ENCODE data around the gene NCOR2.

The NCOR2 gene

DNA sequence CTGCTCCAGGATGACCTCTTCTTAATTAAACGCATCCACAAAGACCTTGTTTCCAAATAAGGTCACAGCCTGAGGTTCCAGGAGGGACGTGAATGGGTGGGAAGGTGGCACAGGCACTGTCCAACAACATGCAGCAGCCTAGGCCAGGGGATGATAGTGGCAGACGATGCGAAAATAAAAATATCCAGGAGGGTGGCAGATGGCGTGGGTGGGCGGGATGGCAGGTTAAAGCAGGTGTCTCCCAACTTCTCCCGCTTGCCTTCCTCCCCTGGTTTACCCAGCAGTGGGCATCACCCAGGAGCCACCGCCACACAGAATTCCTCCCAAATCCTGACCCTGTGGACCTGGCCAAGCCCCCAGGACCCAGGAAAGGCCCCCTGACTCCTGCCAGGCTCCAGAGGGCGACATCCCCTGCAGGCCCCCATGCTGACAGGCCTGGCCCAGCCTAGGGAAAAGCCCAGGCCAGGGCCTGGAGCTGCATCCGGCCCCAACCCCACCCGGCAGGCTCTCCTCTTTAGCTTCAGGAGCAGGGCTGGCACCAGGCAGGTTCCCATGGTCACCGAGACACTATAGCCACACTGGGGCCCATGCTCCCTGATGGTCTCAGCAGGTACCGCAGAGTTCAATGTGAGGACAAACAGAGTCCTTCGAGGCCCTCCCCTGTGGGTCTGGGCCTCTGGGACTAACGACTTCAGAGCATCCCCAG, 9.7 kb downstream of the NCOR2 start:
- no peak for DNase-seq

GRCh38 chr12:124556896-124557501, 10.4 kb downstream of the NCOR2 start:
- DNase-seq, result no peak

DNA sequence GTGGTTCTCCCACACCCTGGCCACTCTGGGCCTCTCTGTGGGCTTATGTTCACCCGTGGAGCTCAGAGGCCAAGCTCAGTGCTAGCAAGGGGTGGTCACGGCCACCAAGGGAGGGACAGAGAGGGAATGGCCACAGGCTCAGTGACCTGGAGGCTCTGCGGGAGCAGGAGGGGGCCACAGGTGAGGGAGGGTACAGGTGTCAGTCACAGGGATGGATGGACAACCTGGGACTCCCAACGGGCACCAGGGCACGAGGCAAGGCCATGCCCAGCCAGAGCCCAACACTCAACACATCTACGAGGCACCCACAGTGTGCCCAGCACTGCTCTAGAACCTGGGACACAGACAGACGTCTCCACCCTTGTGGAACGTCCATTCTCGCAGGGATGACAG, 11.3 kb downstream of the NCOR2 start:
- no peak for DNase-seq

DNA sequence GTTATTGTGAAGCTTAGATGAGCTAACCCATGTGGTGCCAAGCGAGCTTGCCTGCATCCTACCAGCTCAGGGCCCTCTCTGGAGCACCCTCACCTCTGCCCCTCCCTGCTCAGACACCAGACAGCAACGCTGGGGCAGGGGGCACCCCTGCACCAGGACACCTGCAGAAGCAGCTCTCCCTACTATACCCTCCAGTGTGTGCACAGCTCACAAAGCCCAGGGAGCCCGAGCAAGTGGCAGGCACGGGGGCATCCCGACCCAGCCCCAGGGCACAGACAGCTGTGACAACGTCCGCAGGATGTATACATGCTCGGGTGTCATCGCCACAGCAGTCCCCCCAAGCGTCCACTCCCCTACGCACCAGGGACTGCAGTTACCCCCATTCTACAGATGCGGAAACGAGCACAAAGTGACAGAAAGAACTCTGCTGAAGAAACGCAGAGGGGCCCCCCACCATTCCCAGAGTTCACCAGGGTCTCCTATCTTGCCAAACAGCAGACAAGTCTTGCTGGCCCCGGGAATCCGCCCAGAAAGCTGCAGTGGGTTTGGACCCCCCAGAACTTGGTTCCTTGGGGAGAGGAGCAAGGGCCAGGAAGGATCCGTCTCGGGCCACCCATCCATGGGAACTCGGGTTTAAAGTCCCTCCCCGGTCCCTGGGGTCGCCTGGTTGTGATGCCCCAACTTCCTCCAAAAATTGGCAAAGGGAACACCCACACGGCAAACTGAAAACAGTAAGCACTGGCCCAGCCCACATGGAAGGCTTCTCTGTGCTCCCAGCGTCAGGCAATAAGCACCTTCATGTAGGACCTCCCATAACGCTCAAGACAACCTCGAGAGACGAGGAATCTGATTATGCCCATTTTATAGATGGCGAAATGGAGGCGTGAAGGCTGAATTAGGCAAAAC, 12.0 kb downstream of the NCOR2 start:
- no peak for DNase-seq

DNA sequence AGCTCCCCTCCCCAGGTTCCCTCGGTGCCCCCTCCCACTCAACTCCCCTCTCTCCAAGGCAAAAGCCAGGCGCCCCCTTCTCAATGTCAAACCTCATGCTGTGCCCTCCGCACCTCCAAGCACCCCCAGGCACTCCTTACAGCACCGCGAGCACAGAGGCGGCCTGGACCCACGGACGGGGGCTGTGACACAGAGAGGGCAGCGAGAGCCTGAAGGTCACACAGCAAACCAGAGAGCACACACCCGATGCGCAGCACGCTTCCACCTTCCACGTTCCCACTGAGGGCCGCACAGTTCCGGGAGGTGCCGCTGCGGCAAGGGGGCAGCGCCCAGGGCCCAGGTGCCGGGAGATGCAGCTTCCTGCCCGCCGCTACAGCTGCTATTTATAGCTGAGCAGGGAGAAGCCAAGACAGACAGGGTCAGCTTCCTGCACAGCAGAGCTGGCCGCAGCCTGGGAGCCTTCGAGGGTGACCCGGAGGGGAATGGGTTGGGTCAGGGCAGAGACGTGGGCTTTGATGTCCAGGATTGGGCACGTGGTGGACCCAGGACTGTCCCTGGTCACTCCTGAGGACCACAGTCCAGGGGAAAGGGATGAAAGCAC, 12.9 kb downstream of the NCOR2 start:
- no peak for DNase-seq

DNA sequence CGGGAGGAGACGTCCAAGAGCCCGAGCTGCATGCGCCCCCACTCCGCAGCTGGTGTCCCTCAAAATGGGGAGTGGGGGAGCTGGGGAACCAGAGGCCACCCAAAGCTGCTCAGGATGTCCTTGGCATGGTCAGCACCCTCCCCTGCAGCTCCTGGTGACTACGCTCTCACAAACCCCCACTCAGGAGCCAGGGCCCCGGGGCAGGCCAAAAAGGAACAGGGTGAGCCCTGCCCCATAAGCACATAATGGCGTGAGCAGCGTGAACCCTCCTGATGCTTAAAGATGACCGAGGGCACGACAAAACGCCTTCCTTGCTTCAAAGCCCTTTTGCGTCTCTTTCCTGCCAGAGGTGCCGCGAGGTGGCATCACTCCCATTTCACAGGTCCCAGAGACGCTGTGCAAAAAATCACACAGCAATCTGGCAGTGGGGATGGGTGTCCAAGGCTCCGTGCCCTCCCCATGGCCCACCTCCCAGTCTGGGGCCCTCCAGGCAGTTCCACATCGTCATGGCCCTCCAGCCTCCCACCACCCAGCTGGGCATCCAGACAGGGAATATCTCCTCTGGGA, 13.5 kb downstream of the NCOR2 start:
- DNase-seq, result no peak

- no peak for DNase-seq
These were observed 15.9 kb downstream of the NCOR2 start for GRCh38 chr12:124551268-124552144.

DNA sequence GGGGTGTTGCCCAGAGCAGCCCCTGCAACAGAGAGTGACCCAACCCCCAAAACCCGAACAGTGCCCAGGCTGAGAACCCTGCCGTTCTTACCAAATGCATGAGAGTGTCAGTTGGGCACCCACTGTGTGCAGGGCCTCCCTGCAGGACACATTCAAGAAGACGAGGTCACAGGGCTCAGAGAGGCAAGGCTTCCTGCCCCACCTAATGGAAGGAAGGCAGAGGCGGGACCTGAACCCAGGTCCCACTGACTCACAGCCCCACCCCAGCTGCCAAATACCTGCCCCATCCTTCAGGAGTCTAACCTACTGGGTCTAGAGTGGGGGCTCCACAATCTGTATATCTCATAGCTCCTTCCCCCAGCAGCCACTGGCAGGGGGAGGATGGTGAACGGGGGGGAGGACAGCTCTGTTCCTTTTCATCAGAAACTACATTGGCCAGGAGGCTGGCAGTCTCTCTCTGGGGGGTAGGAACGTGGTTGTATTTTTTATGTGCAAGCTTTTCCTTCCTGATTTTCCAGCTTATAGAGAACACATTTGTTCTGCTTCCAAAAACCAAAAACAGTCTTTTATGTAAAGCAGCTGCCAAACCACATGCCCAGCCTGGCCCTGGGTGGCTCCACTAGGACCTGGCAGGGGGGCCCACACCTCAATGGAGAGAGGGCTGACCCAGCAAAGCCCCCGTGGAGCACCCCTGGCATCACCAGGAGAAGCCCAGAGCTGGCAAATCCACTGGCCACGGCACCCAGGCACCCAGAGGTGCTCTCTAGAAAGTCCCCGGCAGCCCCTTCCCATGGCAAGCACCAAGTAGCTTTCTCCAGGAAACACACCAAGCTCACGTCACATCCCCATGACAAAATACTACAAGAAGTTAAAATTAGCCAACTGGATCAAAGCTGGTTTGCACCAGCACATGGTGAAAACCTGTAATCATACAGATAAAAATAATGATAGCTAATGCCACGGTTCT, 17.0 kb downstream of the NCOR2 start:
- DNase-seq, result no peak

DNA sequence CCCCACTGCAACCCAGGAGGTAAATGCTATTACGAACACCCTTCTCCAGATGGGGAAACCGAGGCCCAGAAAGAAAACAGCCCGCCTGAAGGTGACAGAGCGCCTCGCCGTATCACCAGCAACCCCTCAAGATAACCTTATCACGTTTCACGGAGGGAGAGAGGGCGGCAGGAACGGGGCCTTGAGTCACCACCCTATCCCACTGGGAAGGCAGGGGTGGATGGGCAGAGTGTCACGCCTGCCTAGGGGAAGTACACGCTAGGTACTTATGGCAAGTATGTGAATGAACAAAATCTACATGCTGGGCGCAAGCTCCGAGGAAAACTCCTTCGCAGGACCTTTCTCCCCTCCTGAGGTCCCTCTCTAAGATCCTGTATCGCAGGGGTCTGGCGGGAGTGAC, 17.8 kb downstream of the NCOR2 start:
- no peak for DNase-seq

DNA sequence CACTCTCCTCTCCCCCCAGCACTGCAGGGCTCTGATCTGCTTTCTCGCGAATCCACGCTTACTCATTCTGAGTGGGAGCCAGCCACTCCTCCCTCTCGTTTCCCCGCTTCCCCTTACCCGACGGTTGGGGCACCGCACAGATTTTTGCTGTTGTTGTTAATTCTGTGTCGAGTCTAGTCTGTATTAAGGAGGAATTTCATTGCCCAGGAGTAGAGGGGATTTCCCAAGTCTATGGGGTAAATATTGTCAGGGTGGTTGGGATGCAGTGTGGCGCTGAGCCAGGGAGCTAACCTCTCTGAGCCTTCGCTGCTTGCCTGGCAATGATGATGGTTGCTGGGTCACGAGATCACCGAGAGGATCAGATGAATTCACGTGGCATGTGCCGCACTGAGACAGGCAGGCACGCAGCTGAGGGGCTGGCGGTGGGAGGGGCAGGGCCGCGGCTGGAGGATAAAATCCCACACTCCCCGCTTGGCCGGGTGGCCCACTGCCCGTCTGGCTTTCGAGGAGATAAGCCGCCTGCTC, 18.5 kb downstream of the NCOR2 start:
- DNase-seq, result no peak

GRCh38 chr12:124547626-124548025, 19.8 kb downstream of the NCOR2 start:
- no peak for DNase-seq

DNA sequence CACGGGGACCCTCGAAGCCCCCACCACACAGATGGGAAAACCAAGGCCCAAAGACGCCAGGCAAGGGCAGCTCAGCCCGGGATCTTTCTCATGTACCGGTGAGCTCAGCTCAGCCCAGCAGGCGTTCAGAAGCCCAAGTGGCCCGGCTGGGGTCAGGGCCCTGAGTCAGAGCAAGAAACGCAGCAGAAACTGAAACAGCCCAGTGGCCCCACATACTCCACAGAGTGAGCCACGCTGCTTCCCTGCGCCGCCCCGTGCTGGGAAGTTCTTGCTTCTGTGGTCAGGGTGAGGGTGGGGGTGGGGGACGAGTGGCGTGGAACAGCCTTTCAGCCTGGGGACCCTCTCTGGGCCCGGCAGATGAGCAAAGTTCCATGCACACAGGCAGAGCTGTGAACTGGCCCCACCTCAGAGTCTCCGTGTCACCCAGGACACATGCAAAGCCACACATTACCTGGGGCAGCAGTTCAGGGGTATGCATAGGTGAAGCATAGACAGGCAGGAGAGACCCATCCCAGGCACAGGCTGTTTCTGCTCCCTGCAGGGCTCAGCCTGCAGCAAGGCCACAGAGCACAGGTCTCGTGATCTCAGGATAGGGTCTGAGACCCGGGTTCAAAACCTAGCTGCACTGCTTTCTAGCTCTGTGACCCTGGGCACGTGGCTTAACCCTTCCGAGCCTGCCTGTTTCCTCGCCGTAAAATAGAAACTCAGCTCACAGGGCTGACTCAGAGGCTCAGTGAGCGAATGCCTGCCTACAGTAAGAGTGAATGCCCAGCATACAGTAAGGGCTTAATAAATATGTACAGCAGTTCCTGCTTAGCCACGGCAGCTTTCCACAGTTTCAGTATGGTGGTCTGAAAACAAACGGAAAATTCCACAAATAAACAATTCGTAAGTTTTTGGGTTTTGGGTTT, 21.6 kb downstream of the NCOR2 start:
- DNase-seq, result no peak

GRCh38 chr12:124544983-124545382, 22.4 kb downstream of the NCOR2 start:
- DNase-seq, result no peak

DNA sequence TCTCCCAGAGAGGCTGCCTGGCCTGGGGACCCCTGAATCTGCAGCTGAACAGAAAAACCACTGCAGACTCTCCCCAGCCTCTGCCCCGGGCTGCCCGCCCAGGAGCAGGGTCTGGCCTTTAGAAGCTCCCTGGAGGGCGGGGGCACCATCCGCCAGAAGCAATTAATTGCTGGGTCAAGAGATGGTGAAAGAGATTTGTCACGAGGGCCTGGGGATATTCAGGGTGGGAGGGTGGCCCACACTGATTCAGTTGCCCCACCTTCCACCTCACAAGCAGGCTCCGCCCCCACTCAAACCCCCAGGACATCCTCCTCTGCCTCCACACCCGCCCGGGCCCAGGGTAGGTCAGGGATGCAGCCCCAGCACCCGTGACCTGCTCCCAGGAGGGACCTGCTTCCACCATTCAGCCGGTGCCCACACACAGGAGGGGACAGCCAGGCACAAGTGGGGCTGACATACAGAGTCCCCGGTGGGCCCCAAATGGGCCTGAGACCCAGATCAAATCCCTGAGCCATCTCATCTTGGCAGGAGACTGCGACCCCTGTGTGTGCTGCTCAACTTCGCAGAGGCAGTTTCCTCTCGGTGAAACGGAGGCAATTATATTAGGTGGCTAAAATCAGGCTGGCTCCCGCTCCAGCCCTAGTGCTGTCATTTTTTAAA, 23.0 kb downstream of the NCOR2 start:
- DNase-seq, result no peak

DNA sequence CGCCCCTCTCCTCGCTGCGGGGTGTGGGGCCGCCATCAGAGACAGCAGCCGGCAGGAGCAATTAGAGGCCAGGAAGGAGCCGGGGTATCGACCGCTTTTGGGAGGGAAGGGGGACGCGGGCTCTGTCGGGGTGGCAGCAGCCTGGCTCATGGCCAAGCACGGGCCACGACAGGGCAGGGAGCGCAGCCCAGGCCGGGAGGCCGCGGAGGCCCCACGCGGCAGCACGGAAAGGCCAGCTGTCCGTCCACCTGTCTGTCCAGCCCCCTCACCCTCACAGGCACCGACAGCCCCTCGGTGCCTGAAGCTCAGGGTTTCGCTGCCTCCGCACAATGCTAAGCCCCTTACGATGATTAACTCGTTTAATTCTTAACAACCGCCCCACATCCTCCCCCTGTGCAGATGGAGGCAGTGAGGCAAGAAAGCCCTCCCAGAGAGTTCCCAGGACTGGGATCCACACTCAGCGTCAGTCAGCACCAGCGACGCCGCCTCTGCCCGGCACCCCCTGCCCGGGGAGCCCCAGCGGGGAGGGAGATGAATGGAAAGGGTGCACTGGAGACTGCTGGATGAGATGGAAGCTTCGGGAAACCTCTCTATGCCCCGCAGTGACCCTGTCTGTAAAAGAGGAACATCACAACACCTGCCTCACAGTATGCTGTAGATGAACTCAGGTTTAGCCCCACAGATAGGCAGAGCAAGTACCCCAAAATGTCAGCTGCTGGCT, 23.7 kb downstream of the NCOR2 start:
- no peak for DNase-seq

DNA sequence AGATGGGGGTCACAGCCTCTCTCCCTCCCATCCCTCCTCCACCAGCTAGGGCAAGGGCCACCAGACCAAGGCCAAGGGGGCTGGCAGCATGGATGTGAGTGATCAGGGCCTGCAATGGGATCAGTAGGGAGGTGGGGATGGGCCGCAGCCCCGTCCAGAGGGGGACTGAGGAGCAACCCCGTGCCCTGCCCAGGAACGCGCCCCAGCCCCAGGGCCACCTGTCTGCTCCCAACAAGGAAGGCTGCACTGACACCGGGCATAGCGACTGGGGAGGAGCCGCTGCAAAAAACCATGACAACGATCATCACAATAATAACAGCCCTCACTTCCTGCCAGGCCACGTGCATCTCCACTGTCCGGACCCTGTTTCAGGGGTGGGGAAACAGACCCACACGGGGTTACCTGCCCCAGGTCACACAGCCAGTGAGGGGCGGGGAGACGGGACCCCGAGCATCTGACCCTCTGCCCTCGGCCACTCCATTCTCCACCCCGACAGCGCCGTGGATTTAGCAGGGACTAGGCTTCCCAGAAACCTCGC, 24.3 kb downstream of the NCOR2 start:
- DNase-seq, result no peak

GRCh38 chr12:124542021-124542949, 25.1 kb downstream of the NCOR2 start:
- no peak for DNase-seq
